Astrocyte (in vitro differentiated cells and primary cell): ENCODE results near the gene PPARG.

Source experiments
- EZH2 ChIP-seq: IDR thresholded peaks from 2 replicates; pipeline ENCODE4 v1.6.1; 2012; ENCODE audit warnings: mild to moderate bottlenecking, low read length, inconsistent platforms; ENCODE audit not compliant: insufficient read depth
- TF ChIP-seq, protein P1 (sequence below): IDR thresholded peaks from 2 replicates; pipeline ENCODE4 v1.5.1; 2011; ENCODE audit warnings: low read depth, mild to moderate bottlenecking, inconsistent platforms, low read length, moderate library complexity; ENCODE audit not compliant: insufficient read depth

- TF ChIP-seq, protein P1, sequence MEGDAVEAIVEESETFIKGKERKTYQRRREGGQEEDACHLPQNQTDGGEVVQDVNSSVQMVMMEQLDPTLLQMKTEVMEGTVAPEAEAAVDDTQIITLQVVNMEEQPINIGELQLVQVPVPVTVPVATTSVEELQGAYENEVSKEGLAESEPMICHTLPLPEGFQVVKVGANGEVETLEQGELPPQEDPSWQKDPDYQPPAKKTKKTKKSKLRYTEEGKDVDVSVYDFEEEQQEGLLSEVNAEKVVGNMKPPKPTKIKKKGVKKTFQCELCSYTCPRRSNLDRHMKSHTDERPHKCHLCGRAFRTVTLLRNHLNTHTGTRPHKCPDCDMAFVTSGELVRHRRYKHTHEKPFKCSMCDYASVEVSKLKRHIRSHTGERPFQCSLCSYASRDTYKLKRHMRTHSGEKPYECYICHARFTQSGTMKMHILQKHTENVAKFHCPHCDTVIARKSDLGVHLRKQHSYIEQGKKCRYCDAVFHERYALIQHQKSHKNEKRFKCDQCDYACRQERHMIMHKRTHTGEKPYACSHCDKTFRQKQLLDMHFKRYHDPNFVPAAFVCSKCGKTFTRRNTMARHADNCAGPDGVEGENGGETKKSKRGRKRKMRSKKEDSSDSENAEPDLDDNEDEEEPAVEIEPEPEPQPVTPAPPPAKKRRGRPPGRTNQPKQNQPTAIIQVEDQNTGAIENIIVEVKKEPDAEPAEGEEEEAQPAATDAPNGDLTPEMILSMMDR: no peak
- TF ChIP-seq EZH2: no peak
These were observed 654 bp downstream of the PPARG start for GRCh38 chr3:12289524-12289923.
